Measurements from ENCODE around the gene DPP6.

GRCh38 chr7:154674191-154674590 lies 622.0 kb downstream of the DPP6 start:
- TF ChIP-seq POLR2A (IDR thresholded peaks at IDR 0.05; ENCODE audit: low read length) (no peak), GATA1 (IDR thresholded peaks at IDR 0.05; ENCODE audit: low read depth, low read length) (no peak)
